GM13977 (cell line): ENCODE results near the gene SF3B5.

Source experiments
- DNase-seq: peaks from one replicate; pipeline ENCODE4 v3.0.0; 2012; ENCODE audit warnings: low spot score
- in situ Hi-C: fragments of 300-500 bp; cut with MboI; formaldehyde crosslinking; loops from one replicate; pipeline ENCODE4 v1.12.0; 2022; ENCODE audit warnings: low sequenced_read_pairs, low pct_unique_long_range_greater_than_20kb, mixed read lengths, inconsistent platforms; ENCODE audit not compliant: unreplicated experiment
- TF ChIP-seq, protein P1 (sequence below): IDR thresholded peaks from 2 replicates; pipeline ENCODE4 v1.5.1; 2012; ENCODE audit warnings: mild to moderate bottlenecking, control low read depth; ENCODE audit not compliant: insufficient read depth; ENCODE audit errors: extremely low read depth, missing control alignments

The SF3B5 gene

GRCh38 chr6:144063246-144063743 lies 32.1 kb downstream of the SF3B5 start:
- in situ Hi-C loops = no loop called here
- DNase-seq = peak; percentile 30
- TF ChIP-seq, protein P1, sequence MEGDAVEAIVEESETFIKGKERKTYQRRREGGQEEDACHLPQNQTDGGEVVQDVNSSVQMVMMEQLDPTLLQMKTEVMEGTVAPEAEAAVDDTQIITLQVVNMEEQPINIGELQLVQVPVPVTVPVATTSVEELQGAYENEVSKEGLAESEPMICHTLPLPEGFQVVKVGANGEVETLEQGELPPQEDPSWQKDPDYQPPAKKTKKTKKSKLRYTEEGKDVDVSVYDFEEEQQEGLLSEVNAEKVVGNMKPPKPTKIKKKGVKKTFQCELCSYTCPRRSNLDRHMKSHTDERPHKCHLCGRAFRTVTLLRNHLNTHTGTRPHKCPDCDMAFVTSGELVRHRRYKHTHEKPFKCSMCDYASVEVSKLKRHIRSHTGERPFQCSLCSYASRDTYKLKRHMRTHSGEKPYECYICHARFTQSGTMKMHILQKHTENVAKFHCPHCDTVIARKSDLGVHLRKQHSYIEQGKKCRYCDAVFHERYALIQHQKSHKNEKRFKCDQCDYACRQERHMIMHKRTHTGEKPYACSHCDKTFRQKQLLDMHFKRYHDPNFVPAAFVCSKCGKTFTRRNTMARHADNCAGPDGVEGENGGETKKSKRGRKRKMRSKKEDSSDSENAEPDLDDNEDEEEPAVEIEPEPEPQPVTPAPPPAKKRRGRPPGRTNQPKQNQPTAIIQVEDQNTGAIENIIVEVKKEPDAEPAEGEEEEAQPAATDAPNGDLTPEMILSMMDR = no peak

- in situ Hi-C loops = no loop called here
- peak; percentile 15 for DNase-seq
- TF ChIP-seq, protein P1 = no peak
Measured at GRCh38 chr6:144062786-144063185, 32.6 kb downstream of the SF3B5 start.

DNA sequence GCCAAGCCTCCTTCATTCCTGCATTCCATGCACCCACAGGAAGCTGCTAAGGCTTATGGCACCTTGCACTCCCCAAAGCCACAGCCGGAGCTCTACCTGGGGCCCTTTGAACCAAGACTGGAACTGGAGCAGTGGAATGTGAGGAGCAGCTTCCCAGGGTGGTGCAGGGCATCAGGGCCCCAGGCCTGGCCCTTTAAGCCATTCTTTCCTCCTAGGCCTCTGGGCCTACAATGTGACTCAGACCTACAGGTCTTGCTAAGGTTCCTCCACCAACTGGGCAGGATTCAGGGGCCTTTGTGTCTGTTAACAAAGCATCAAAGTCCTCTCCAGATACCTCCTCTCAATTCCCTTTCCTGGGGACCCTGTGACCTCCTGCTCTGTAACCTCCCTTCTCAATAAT lies 36.2 kb downstream of the SF3B5 start:
- DNase-seq = no peak
- in situ Hi-C loops = no loop called here

GRCh38 chr6:144055121-144055931 lies 40.0 kb downstream of the SF3B5 start:
- TF ChIP-seq, protein P1 = no peak
- peak; percentile 57 for DNase-seq
- in situ Hi-C loops = no loop called here

More for the DNA sequence above, 36.2 kb downstream of the SF3B5 start:
- TF ChIP-seq, protein P1 = no peak

DNA sequence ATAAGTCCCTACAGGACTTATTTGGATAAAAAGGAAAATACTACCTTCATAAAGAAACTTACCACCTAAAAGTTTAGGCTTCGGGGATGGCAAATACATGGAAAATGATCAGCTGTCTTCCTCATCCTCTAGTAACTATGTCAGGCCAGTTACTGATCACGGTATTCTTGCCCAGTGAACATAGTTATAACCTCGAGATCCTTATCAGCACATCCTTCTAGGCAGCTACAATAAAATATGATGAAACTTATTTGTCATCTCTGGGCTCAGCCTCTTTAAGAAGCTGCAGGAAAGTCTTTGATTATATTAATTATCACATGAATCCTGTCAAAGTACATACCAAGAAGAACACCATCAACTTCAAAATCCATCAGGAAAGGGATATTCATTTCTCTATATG lies 41.8 kb downstream of the SF3B5 start:
- TF ChIP-seq, protein P1 = no peak
- no peak for DNase-seq
- in situ Hi-C loops = no loop called here

- in situ Hi-C loops = no loop called here
- TF ChIP-seq, protein P1 = no peak
- no peak for DNase-seq
Measured at GRCh38 chr6:144052488-144052887, 42.9 kb downstream of the SF3B5 start.
